Measurements from ENCODE around the gene RERE. TPM values are rescaled to one million over a fixed set of nuclear protein-coding genes. Genes with fewer than 3 reads are reported as not detected.

Gene RERE
- total RNA-seq, 1 donor from 2014 or later: 80.3 TPM

GRCh38 chr1:8544644-8545043 lies 272.8 kb downstream of the RERE start:
- H3K36me3 ChIP-seq: no peaks in the 10 kb centered on the region
- DNase-seq (ENCODE audit: extremely low spot score in 2 of 2): no peak
- intact Hi-C loops (cut with DNase I): no loop called here
- H3K4me1 ChIP-seq: peaks cover 8% of the 10 kb centered on the region
- no peak overlapping the region for H3K27ac ChIP-seq
- no peaks in the 10 kb centered on the region for H3K27me3 ChIP-seq
- no peak for TF ChIP-seq POLR2A (IDR thresholded peaks at IDR 0.05)
- no peak for TF ChIP-seq CTCF (IDR thresholded peaks at IDR 0.05)
- TF ChIP-seq POLR2AphosphoS5 (IDR thresholded peaks at IDR 0.05; ENCODE audit: insufficient read depth in 1 of 2, low read depth in 1 of 2): no peak
- H3K4me3 ChIP-seq: no peak overlapping the region
- no peaks in the 10 kb centered on the region for H3K9me3 ChIP-seq

GRCh38 chr1:8543965-8544364 lies 273.5 kb downstream of the RERE start:
- Histone ChIP-seq H3K4me3 (no peak overlapping the region), H3K4me1 (peaks cover 11% of the 10 kb centered on the region), H3K27ac (no peak overlapping the region), H3K36me3 (no peaks in the 10 kb centered on the region), H3K27me3 (no peaks in the 10 kb centered on the region), H3K9me3 (no peaks in the 10 kb centered on the region)
- TF ChIP-seq POLR2AphosphoS5 (IDR thresholded peaks at IDR 0.05; ENCODE audit: insufficient read depth in 1 of 2, low read depth in 1 of 2): no peak
- no peak for TF ChIP-seq CTCF (IDR thresholded peaks at IDR 0.05)
- TF ChIP-seq POLR2A (IDR thresholded peaks at IDR 0.05): no peak
- no peak for DNase-seq (ENCODE audit: extremely low spot score in 2 of 2)
- intact Hi-C loops (cut with DNase I): no loop called here

- DNase-seq (ENCODE audit: extremely low spot score in 2 of 2): no peak
- H3K27ac ChIP-seq: no peak overlapping the region
- no peak overlapping the region for H3K4me3 ChIP-seq
- no peaks in the 10 kb centered on the region for H3K36me3 ChIP-seq
- H3K9me3 ChIP-seq: no peaks in the 10 kb centered on the region
- no peaks in the 10 kb centered on the region for H3K27me3 ChIP-seq
- intact Hi-C loops (cut with DNase I): no loop called here
- peaks cover 11% of the 10 kb centered on the region for H3K4me1 ChIP-seq
- TF ChIP-seq POLR2AphosphoS5 (IDR thresholded peaks at IDR 0.05; ENCODE audit: insufficient read depth in 1 of 2, low read depth in 1 of 2) (no peak), POLR2A (IDR thresholded peaks at IDR 0.05) (no peak)
Measured at GRCh38 chr1:8541961-8542521, 275.4 kb downstream of the RERE start.

- Histone ChIP-seq H3K27me3 (no peaks in the 10 kb centered on the region), H3K9me3 (no peaks in the 10 kb centered on the region), H3K36me3 (no peaks in the 10 kb centered on the region), H3K4me3 (no peak overlapping the region), H3K27ac (peak overlapping the region; percentile 81), H3K4me1 (peaks cover 11% of the 10 kb centered on the region)
- no peak for DNase-seq (ENCODE audit: extremely low spot score in 2 of 2)
- intact Hi-C loops (cut with DNase I): no loop called here
- no peak for TF ChIP-seq CTCF (IDR thresholded peaks at IDR 0.05)
- no peak for TF ChIP-seq POLR2AphosphoS5 (IDR thresholded peaks at IDR 0.05; ENCODE audit: insufficient read depth in 1 of 2, low read depth in 1 of 2)
- TF ChIP-seq POLR2A (IDR thresholded peaks at IDR 0.05): no peak
Measured at GRCh38 chr1:8540971-8541370, 276.5 kb downstream of the RERE start.

GRCh38 chr1:8540261-8540941 lies 277.0 kb downstream of the RERE start:
- intact Hi-C loops (cut with DNase I): no loop called here
- Histone ChIP-seq H3K27ac (peak overlapping the region; percentile 81), H3K36me3 (no peaks in the 10 kb centered on the region), H3K9me3 (no peaks in the 10 kb centered on the region), H3K4me3 (no peak overlapping the region), H3K4me1 (peaks cover 16% of the 10 kb centered on the region), H3K27me3 (no peaks in the 10 kb centered on the region)
- TF ChIP-seq POLR2A (IDR thresholded peaks at IDR 0.05) (no peak), POLR2AphosphoS5 (IDR thresholded peaks at IDR 0.05; ENCODE audit: insufficient read depth in 1 of 2, low read depth in 1 of 2) (peak; percentile 53 to 83)
- no peak for DNase-seq (ENCODE audit: extremely low spot score in 2 of 2)

GRCh38 chr1:8539683-8540082 lies 277.8 kb downstream of the RERE start:
- H3K27me3 ChIP-seq: no peaks in the 10 kb centered on the region
- TF ChIP-seq CTCF (IDR thresholded peaks at IDR 0.05): no peak
- no peak for TF ChIP-seq POLR2A (IDR thresholded peaks at IDR 0.05)
- TF ChIP-seq POLR2AphosphoS5 (IDR thresholded peaks at IDR 0.05; ENCODE audit: insufficient read depth in 1 of 2, low read depth in 1 of 2): no peak
- peaks cover 20% of the 10 kb centered on the region for H3K4me1 ChIP-seq
- H3K9me3 ChIP-seq: no peaks in the 10 kb centered on the region
- no peaks in the 10 kb centered on the region for H3K36me3 ChIP-seq
- peak overlapping the region; percentile 81 for H3K27ac ChIP-seq
- no peak overlapping the region for H3K4me3 ChIP-seq
- intact Hi-C loops (cut with DNase I): no loop called here
- DNase-seq (ENCODE audit: extremely low spot score in 2 of 2): no peak
